Gastrocnemius medialis (tissue), 4 donors: ENCODE results near the gene BRINP1.

Experiments used
- POLR2A ChIP-seq, 2 donors: fragments of 450-650 bp; IDR thresholded peaks; one replicate each; pipeline ENCODE4 v1.6.1; 2017; ENCODE audit warnings: antibody characterized with exemption in 2 of 2, mild to moderate bottlenecking in 2 of 2, moderate library complexity in 2 of 2
- TF ChIP-seq, protein P1 (sequence below), 5 experiments: fragments of 450-650 bp in 3 of 5; fragments of 200-600 bp in 2 of 5; sonication (generic) in 2 of 5; IDR thresholded peaks in 4 of 5; conservative IDR thresholded peaks in 1 of 5; 1 replicate in 4 of 5; 2 replicates in 1 of 5; pipeline ENCODE4 v1.5.1; 2016 to 2019; ENCODE audit warnings: antibody characterized with exemption in 5 of 5, mild to moderate bottlenecking in 3 of 5, moderate library complexity in 3 of 5

DNA sequence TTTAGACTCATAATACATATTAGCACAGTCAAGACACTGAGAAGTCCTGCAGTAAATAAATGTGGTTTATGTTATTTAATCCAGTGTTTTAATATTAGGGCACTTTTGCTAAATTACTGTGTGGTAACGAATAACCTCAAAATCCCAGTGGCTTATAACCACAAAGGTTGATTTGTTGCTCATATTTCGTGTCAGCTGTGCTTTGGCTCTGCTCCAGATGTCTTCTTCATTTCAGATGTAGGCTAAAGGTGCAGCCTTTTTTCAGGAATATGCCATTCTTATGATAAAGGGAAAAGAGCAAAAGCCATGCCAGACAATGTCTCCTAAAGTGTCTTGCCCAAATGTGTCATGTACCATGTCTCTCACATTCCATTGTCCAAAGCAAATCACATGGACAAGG, 144.8 kb downstream of the BRINP1 start:
- TF ChIP-seq, protein P1, sequence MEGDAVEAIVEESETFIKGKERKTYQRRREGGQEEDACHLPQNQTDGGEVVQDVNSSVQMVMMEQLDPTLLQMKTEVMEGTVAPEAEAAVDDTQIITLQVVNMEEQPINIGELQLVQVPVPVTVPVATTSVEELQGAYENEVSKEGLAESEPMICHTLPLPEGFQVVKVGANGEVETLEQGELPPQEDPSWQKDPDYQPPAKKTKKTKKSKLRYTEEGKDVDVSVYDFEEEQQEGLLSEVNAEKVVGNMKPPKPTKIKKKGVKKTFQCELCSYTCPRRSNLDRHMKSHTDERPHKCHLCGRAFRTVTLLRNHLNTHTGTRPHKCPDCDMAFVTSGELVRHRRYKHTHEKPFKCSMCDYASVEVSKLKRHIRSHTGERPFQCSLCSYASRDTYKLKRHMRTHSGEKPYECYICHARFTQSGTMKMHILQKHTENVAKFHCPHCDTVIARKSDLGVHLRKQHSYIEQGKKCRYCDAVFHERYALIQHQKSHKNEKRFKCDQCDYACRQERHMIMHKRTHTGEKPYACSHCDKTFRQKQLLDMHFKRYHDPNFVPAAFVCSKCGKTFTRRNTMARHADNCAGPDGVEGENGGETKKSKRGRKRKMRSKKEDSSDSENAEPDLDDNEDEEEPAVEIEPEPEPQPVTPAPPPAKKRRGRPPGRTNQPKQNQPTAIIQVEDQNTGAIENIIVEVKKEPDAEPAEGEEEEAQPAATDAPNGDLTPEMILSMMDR (IDR thresholded peaks at IDR 0.05 in 4 of 5, conservative IDR thresholded peaks at IDR 0.05 in 1 of 5), result no peak
- no peak for TF ChIP-seq POLR2A (IDR thresholded peaks at IDR 0.05)
